HG03135 (cell line): Measurements from ENCODE around the gene GHRHR.

Experiments used
- ATAC-seq: cut with Tn5 transposase; IDR thresholded peaks from one replicate; pipeline ENCODE4 v1.9.1; 2021; ENCODE audit warnings: mild to moderate bottlenecking, moderate library complexity; ENCODE audit not compliant: unreplicated experiment

Gene GHRHR

GRCh38 chr7:30963842-30964241 lies at the start of gene GHRHR:
Gene GHRHR, plus strand, starts transcription at chr7:30963953. Its CDS starts 116 bp downstream, at chr7:30964069.
- no peak for ATAC-seq

GRCh38 chr7:30914596-30914995 lies 49.2 kb upstream of the GHRHR start:
- no peak for ATAC-seq

GRCh38 chr7:30915005-30915601 lies 48.6 kb upstream of the GHRHR start:
- no peak for ATAC-seq

GRCh38 chr7:30915751-30916150 lies 48.0 kb upstream of the GHRHR start:
- no peak for ATAC-seq

- ATAC-seq = no peak
Observed at GRCh38 chr7:30916255-30916654, 47.5 kb upstream of the GHRHR start.

GRCh38 chr7:30916767-30917166 lies 47.0 kb upstream of the GHRHR start:
- no peak for ATAC-seq

GRCh38 chr7:30917216-30917893 lies 46.4 kb upstream of the GHRHR start:
- ATAC-seq = no peak

GRCh38 chr7:30918676-30919075 lies 45.1 kb upstream of the GHRHR start:
- ATAC-seq = no peak

- no peak for ATAC-seq
Observed at GRCh38 chr7:30920021-30920583, 43.7 kb upstream of the GHRHR start.

- ATAC-seq = no peak
Observed at GRCh38 chr7:30920584-30921539, 42.9 kb upstream of the GHRHR start.

GRCh38 chr7:30921540-30922401 lies 42.0 kb upstream of the GHRHR start:
- no peak for ATAC-seq

GRCh38 chr7:30922596-30922995 lies 41.2 kb upstream of the GHRHR start:
- ATAC-seq = no peak

GRCh38 chr7:30923009-30923773 lies 40.6 kb upstream of the GHRHR start:
- ATAC-seq = no peak

- ATAC-seq = no peak
Observed at GRCh38 chr7:30923774-30924413, 39.9 kb upstream of the GHRHR start.

GRCh38 chr7:30924624-30925023 lies 39.1 kb upstream of the GHRHR start:
- no peak for ATAC-seq

GRCh38 chr7:30925117-30925516 lies 38.6 kb upstream of the GHRHR start:
- no peak for ATAC-seq

GRCh38 chr7:30925913-30926312 lies 37.8 kb upstream of the GHRHR start:
- ATAC-seq = no peak

GRCh38 chr7:30926313-30926712 lies 37.4 kb upstream of the GHRHR start:
- no peak for ATAC-seq

- no peak for ATAC-seq
Observed at GRCh38 chr7:30927040-30927439, 36.7 kb upstream of the GHRHR start.
